ENCODE results near the gene MYG1. TPM values are rescaled to one million over a fixed set of nuclear protein-coding genes. Genes with fewer than 3 reads are reported as not detected.

Gene MYG1
- polyA plus RNA-seq, 2 of the 4 experiments (the other 2 are of a cell fraction), result 55.9 to 75.2 TPM

- ChIA-PET POLR2A (no interaction called here), CTCF (interaction anchor here (1.2 to 28.2 kb wide), 10 partner anchors 9 to 214 kb away, joined by 3 to 1046 read pairs (median 34); partner anchors contain the start of genes AAAS, ESPL1, ITGB7 and MYG1)
- TF ChIP-seq JUN (IDR thresholded peaks at IDR 0.05) (no peak), RARB (CRISPR knock-in tag; IDR thresholded peaks at IDR 0.05) (no peak), NR3C1 (IDR thresholded peaks at IDR 0.05) (no peak), EP300 (IDR thresholded peaks at IDR 0.05) (no peak), PBX3 (IDR thresholded peaks at IDR 0.05) (no peak), FOSL2 (IDR thresholded peaks at IDR 0.05) (no peak), FOSL2 (CRISPR knock-in tag; IDR thresholded peaks at IDR 0.05) (no peak), NPAS2 (CRISPR knock-in tag; IDR thresholded peaks at IDR 0.05; ENCODE audit: borderline replicate concordance) (no peak), CEBPB (IDR thresholded peaks at IDR 0.05) (no peak), MYC (IDR thresholded peaks at IDR 0.05; ENCODE audit: borderline replicate concordance, low read length) (no peak), MAFK (IDR thresholded peaks at IDR 0.05; ENCODE audit: partially characterized antibody) (no peak), KDM5A (IDR thresholded peaks at IDR 0.05) (no peak), FOSB (CRISPR knock-in tag; IDR thresholded peaks at IDR 0.05) (no peak), RNF2 (IDR thresholded peaks at IDR 0.05; ENCODE audit: borderline replicate concordance, low read depth) (no peak), HEYL (CRISPR knock-in tag; IDR thresholded peaks at IDR 0.05) (no peak), TFCP2L1 (CRISPR knock-in tag; IDR thresholded peaks at IDR 0.05) (no peak), ZFP36 (IDR thresholded peaks at IDR 0.05; ENCODE audit: borderline replicate concordance, partially characterized antibody) (no peak), POLR2AphosphoS2 (conservative IDR thresholded peaks at IDR 0.05; ENCODE audit: low read length) (no peak), GATA3 (IDR thresholded peaks at IDR 0.05; ENCODE audit: borderline replicate concordance) (no peak)
- TF ChIP-seq, protein P1, sequence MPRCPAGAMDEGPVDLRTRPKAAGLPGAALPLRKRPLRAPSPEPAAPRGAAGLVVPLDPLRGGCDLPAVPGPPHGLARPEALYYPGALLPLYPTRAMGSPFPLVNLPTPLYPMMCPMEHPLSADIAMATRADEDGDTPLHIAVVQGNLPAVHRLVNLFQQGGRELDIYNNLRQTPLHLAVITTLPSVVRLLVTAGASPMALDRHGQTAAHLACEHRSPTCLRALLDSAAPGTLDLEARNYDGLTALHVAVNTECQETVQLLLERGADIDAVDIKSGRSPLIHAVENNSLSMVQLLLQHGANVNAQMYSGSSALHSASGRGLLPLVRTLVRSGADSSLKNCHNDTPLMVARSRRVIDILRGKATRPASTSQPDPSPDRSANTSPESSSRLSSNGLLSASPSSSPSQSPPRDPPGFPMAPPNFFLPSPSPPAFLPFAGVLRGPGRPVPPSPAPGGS (IDR thresholded peaks at IDR 0.05), result no peak
- FAIRE-seq, result no peak
- no peak for DNase-seq (ENCODE audit: low read depth in 1 of 2, low spot score in 1 of 2)
- Histone ChIP-seq H3K9me3 (no peaks in the 10 kb centered on the region), H3K27ac (no peak overlapping the region), H3K4me2 (no peak overlapping the region), H3K4me1 (0 out of 3 replicates have a peak, but pooled peaks cover 4% of the 10 kb centered on the region), H3K4me3 (no peak overlapping the region)
- no peak for ATAC-seq
- WGBS (ENCODE audit: missing lambda C conversion rate), result 74% methylated on average over 4 of the region's 4 CpGs
These were observed 9.6 kb upstream of the MYG1 start for GRCh38 chr12:53289891-53290290.

DNA sequence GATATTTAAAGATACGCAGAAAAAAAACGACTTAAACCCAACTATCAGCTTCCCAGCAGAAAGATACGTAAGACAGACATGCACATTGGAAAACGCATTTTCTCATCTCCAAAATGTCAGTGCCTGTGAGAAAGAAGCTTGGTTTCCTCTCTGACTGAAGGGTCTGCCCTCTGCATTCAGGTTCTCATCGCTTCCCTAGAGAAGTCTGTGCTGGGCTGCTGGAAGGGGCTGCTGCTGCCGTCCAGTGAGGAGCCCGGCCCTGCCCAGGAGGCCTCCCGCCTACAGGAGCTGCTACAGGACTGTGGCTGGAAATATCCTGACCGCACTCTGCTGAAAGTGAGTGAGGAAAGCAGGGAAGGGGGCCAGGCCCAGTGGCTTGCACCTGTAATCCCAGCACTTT lies 8.8 kb upstream of the MYG1 start:
- 0 out of 3 replicates have a peak, but pooled peaks cover 5% of the 10 kb centered on the region for H3K4me1 ChIP-seq
- no peak overlapping the region for H3K4me2 ChIP-seq
- H3K27ac ChIP-seq, result no peak overlapping the region
- ChIA-PET CTCF (interaction anchor here (0.6 to 28.2 kb wide), 9 partner anchors 12 to 131 kb away, joined by 3 to 1046 read pairs (median 23); partner anchors contain the start of genes AAAS, ESPL1 and ITGB7), POLR2A (no interaction called here)
- 85% methylated on average over 9 of the region's 9 CpGs for WGBS (ENCODE audit: missing lambda C conversion rate)
- no peaks in the 10 kb centered on the region for H3K9me3 ChIP-seq
- DNase-seq (ENCODE audit: low read depth in 1 of 2, low spot score in 1 of 2), result no peak
- no peak for FAIRE-seq
- no peak overlapping the region for H3K4me3 ChIP-seq
- no peak for ATAC-seq
- TF ChIP-seq ZSCAN20 (CRISPR knock-in tag; IDR thresholded peaks at IDR 0.05) (no peak), JUNB (IDR thresholded peaks at IDR 0.05) (no peak), JUN (IDR thresholded peaks at IDR 0.05) (no peak), RFX5 (IDR thresholded peaks at IDR 0.05) (no peak)

DNA sequence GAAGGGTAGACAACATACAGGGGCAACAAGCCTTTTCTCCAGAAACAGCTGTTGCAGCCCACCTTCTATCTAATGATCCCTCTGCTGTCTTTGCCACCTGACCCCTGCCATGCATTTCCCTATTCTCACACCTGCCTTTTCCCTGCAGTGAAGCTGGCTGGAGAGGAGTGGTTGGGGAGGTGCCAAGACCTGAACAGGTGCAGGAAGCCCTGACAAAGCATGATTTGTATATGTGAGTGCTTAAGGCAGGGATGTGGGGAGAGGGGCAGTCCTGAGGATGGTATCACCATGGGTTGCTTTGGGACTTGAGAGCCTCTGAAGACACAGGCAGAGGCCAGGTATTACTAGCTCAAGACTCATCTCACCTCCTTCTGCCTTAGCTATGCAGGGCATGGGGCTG lies 7.1 kb upstream of the MYG1 start:
- Histone ChIP-seq H3K27ac (no peak overlapping the region), H3K4me3 (no peak overlapping the region), H3K4me1 (peaks cover 14% of the 10 kb centered on the region; the same call in 2 of the 3 replicates), H3K4me2 (no peak overlapping the region), H3K9me3 (no peaks in the 10 kb centered on the region)
- ATAC-seq (no peak), FAIRE-seq (no peak), DNase-seq (ENCODE audit: low read depth in 1 of 2, low spot score in 1 of 2) (no peak)
- POLR2A ChIA-PET, result interaction anchor here (1.2 kb wide), 1 partner anchor 24 kb away, joined by 3 read pairs; the partner anchor contains the start of gene ESPL1
- TF ChIP-seq ZFP36 (IDR thresholded peaks at IDR 0.05; ENCODE audit: borderline replicate concordance, partially characterized antibody) (no peak), ZSCAN20 (CRISPR knock-in tag; IDR thresholded peaks at IDR 0.05) (no peak), EHMT2 (IDR thresholded peaks at IDR 0.05; ENCODE audit: low read depth) (no peak), HES2 (IDR thresholded peaks at IDR 0.05) (no peak), CHD2 (IDR thresholded peaks at IDR 0.05; ENCODE audit: low read length, partially characterized antibody) (no peak), RCOR1 (IDR thresholded peaks at IDR 0.05; ENCODE audit: low read depth, low read length) (no peak), GATA3 (IDR thresholded peaks at IDR 0.05; ENCODE audit: borderline replicate concordance) (no peak), JUN (IDR thresholded peaks at IDR 0.05) (no peak), CTCF (IDR thresholded peaks at IDR 0.05) (no peak), HEYL (CRISPR knock-in tag; IDR thresholded peaks at IDR 0.05) (no peak), RFX5 (IDR thresholded peaks at IDR 0.05) (no peak), MAZ (IDR thresholded peaks at IDR 0.05; ENCODE audit: borderline replicate concordance, low read depth, low read length) (no peak), CBX8 (IDR thresholded peaks at IDR 0.05) (no peak), HOXA7 (CRISPR knock-in tag; IDR thresholded peaks at IDR 0.05) (no peak), TP53 (CRISPR knock-in tag; IDR thresholded peaks at IDR 0.05) (no peak)
- CTCF ChIA-PET, result interaction anchor here (1.0 to 28.2 kb wide), 9 partner anchors 9 to 226 kb away, joined by 3 to 1046 read pairs (median 5); partner anchors contain the start of gene ITGB7

Data from A549 (cell line).